HG02870 (cell line): ENCODE measurements around the gene VEPH1.

Experiments used
- ATAC-seq: cut with Tn5 transposase; IDR thresholded peaks from one replicate; pipeline ENCODE4 v1.9.1; 2021; ENCODE audit warnings: mild to moderate bottlenecking, moderate library complexity; ENCODE audit not compliant: unreplicated experiment

VEPH1 gene

GRCh38 chr3:157526036-157526435, 22.8 kb upstream of the VEPH1 start:
- no peak for ATAC-seq

DNA sequence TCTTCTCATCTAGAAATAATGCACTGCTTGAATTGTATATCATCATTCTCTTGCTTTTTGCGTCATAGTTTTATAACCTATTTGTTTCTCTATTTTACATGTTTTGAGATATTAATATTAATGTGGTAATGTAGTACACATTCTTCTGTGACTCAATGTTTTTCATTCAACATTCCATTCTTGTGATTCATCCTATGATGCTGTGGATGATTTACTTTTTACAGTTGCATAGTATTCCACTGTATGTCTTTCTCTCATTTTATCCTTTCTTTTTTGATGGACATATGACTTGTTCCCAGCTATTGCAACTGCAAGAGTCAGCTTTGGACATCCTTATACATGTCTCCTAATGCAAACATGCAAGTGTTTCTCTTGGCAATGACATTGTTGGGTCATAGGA, 20.6 kb upstream of the VEPH1 start:
- no peak for ATAC-seq

DNA sequence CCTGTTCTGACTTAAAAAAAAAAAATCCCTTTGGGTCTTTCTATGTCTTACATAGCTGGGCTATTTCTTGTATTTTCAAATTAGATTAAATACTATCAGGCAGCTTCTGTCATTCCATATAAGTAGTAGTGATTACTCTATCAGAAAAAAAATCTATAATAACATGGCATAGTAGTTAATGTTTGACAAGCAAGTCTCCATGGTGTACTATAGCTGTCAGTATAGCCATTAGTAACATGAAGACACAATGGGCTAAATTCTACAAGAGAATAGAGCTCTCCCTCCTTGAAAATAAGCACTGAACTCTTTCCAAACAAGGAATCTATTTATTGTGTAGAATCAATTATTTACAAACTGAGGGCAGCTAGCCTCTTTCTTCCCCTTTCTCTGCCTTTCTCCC, 19.4 kb upstream of the VEPH1 start:
- no peak for ATAC-seq

- no peak for ATAC-seq
Observed at GRCh38 chr3:157520485-157521150, 17.4 kb upstream of the VEPH1 start.

DNA sequence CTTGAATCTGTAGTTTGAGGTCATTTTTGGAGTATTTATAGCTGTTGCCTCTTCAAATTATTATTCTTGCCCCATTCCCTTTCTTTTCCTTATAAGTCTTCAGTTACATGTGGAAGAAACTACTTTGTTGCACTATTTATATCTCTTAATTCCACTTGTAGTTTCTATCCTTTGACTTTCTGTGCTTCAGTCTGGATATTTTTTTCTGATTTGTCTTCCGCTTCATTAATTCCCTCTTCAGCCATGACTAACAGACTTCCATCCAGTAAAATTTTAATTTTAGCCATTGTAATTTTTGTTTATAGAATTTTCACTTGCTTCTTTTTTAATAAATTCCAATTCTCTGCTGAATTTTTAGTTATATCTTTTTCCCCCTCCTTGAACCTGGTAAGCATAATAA, 15.7 kb upstream of the VEPH1 start:
- ATAC-seq = no peak

GRCh38 chr3:157516928-157517327, 13.7 kb upstream of the VEPH1 start:
- ATAC-seq = no peak

GRCh38 chr3:157515398-157515797, 12.2 kb upstream of the VEPH1 start:
- no peak for ATAC-seq

DNA sequence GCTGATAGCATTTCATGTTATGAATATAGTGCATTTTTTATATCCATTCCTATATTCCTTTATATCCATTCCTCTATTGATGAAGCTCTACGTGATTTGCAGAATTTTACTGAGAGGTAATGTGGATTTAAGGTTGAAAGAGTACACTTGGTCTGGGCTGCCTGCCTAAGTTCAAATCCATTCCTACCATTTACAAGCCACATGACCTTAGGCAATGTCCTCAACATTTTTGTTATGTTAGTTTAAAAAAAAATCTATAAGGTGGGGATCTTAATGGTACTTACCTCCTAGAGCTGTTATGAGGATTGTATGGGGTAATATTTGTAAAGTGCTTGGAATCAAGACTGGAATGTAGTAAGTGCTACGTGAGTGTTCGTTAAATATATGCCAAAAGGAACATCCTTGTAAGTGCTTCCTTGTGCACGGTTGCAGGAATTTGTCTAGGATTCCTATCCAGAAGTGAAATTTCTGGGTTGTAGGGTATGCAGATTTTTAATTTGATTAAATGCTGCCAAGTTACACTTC, 11.2 kb upstream of the VEPH1 start:
- ATAC-seq = no peak

DNA sequence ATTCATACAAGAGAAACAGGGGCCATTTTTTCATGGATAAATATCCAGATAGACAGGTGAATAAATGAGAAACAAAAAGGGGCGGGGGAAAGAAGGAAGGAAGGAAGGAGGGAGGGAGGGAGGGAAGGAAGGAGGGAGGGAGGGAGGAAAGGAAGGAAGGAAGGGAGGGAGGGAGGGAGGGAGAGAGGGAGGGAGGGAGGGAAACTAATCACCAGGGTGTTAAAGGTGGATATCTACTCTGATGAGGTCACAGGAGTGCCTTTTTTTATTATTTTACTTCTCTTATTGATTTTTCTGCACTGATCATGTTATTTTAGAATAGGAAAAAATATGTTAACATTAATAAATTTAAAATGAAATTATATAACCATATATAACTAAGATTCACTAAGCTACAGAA, 10.4 kb upstream of the VEPH1 start:
- ATAC-seq = no peak

GRCh38 chr3:157512534-157512933, 9.3 kb upstream of the VEPH1 start:
- no peak for ATAC-seq

DNA sequence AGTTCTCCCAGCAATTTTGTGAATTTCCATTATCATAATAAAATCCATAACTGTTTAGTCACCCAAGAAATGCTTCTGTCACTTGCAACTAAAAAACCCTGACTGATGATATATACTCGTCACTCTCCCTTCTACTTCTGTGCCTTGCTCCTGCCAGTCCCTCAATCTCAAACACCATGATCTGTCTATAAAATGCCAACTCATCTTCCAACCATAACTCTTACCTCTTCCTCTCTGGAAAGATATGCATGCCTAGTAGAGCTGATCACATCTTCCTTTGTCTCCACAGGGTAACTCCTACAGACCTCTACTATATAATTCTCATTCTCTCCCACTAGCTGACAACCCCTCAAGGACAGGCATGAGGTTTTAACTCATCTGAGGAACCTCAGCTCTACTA, 5.2 kb upstream of the VEPH1 start:
- no peak for ATAC-seq

- no peak for ATAC-seq
Observed at GRCh38 chr3:157501863-157502262, 1.4 kb downstream of the VEPH1 start.

DNA sequence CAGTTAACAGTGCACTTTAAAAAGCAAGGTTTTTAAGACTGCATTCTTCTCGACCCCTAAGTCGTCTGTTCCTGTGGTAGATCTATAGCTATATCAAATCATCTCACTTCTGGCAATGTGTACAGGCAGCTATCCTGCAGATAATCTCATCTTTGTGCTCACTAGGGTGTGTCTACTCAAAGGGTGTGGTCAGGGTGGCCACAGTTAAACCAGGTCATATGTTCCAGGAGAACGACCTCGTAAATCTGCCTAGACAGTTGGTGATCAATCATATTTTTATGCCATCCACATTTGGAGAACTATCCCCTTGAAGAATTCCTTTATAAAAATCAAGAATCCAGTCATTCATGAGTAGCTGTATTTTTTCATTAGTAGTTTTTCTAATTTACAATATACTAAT, 3.0 kb downstream of the VEPH1 start:
- no peak for ATAC-seq

GRCh38 chr3:157499342-157499963, 3.8 kb downstream of the VEPH1 start:
- ATAC-seq = no peak

DNA sequence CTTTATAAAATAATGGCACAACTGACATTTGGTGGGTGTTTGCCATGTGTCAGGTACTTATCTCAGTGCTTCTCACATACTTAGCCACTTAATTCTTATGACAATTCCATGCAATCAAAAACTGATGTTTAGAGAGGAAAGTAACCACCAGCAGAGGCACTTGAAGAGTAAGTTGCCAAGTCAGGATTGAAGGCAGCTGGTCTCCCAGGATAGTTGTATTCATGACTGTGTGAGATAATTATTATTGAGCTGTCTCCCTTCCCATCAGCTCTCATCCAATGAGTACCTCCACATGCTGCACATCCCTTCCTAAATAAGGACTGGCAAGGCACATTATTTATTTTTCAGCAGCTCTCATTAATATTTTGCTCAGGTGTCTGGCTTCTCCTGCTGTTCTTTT, 4.8 kb downstream of the VEPH1 start:
- ATAC-seq = no peak

DNA sequence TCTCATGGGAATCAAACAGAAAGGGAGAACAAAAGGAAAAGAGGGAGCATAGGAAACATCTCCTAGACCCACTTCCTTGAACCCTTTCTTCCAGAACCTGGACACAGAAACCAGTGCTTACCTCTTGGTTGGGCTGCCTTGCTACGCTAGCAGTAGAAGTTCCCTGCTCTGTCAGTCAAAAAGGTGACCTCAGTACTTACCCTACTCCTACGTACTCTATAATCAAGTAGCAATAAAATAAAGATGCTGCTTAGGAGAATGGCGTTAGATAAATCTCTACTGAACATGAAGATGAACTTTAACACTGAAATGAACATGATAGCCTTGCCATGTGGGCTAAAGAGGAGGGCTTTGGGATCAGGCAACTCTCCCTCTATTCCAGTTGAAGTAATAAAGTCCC, 7.4 kb downstream of the VEPH1 start:
- ATAC-seq = no peak

DNA sequence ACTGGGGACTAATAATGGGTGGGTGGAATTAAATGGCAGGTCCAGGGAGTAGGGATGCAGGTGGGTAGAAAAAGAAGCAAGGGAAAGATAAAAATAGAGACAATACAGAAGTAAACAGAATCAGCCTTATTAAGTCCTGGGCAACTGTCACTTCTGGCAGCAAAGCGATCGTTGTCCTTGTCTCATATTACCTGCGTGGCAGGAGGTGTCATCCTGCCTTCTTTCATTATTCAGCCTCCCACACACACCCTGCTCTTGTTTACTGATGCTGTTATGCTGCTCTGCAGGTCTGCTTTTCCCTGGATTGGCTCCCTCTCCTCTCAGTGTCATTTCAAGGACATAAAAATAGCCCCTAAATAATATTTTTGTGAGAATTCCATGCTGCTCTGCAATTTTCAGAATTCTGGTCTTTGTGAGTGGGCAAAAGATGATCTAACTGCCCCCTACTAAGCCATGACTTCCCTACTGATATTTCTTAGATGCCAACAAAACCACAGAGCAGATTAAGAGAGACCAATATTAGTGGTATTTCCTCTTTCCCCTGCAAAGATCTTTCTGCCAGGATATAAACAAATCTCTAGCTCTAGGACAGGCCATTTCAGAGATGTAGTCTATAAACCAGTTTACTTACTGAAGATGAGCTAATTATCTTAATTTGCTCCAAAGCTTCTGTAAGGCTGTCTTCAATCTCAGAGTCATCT, 8.5 kb downstream of the VEPH1 start:
- ATAC-seq = no peak

GRCh38 chr3:157493627-157494550, 9.3 kb downstream of the VEPH1 start:
- no peak for ATAC-seq

- no peak for ATAC-seq
Observed at GRCh38 chr3:157491136-157491535, 12.1 kb downstream of the VEPH1 start.

DNA sequence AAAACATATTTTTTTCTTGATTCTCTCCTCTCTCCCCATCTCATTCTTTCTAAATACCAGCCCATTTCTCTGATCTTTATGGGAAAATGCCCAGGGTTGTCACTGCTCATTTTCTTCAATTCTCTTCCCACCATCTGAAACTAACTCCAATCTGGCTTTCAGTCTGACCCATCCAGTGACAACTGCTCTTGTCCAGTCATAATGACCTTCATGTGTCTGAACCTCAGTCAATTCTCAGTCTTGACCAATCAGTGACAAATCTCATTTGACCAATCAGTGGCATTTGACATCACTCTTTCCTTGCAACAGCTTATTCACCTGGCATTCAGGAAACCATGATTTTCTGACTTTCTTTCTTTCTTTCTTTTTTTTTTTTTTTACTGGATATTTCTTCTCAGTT, 15.1 kb downstream of the VEPH1 start:
- ATAC-seq = no peak

DNA sequence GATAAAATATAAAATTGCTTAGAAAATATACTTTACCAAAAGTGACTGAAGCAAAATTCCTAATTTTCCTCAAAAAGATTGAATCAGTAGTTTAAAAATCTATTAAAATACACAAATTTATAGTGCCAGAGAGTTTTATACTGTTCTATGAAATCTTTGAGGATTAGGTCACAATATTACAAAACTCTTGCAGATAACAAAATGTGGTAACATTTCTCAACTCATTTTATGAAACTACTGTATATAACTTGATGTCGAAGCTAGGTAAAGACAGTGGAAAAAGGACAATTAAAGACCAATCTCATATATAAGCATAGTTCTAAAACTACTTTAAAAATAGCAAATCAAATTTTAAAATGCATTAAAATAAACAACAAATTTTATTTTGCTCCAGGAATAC, 15.9 kb downstream of the VEPH1 start:
- ATAC-seq = no peak
